ENCODE data around the gene SDHC.

DNA sequence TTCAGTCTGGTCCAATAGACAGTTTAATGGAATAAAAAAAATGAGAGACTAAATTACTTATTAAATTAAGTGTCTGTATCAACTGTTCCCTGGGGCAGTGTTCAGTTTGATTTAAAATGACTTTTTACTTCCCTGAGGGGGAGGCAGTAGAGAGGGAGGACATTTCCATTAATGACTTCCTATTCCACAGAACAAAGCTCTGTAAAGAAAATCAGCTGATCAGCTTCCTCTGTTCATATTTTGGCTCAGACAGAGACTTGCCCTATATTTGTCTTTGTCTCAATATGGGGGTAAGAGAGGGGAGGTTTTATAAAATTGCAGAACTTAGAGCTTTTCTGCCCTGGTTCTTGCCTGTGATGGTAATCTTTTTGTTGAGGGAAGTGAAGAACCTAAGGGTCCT lies 45.1 kb downstream of the SDHC start:
- TF ChIP-seq MAX (IDR thresholded peaks at IDR 0.05) = no peak
- TF ChIP-seq CTCF (IDR thresholded peaks at IDR 0.05) = no peak
- TF ChIP-seq SMC3 (IDR thresholded peaks at IDR 0.05) = no peak
- no peak for TF ChIP-seq EHMT2 (IDR thresholded peaks at IDR 0.05; ENCODE audit: low read depth)
- no peak for TF ChIP-seq EP300 (IDR thresholded peaks at IDR 0.05)
- TF ChIP-seq HMGXB4 (CRISPR knock-in tag; IDR thresholded peaks at IDR 0.05; ENCODE audit: borderline replicate concordance) = no peak
- no peak for TF ChIP-seq CHD2 (IDR thresholded peaks at IDR 0.05; ENCODE audit: low read length, partially characterized antibody)
- no peak for TF ChIP-seq REST (IDR thresholded peaks at IDR 0.05)
- TF ChIP-seq JUNB (IDR thresholded peaks at IDR 0.05) = no peak
- no peak for TF ChIP-seq NR3C1 (IDR thresholded peaks at IDR 0.05)
- no peak for TF ChIP-seq POLR2AphosphoS2 (conservative IDR thresholded peaks at IDR 0.05; ENCODE audit: low read length)
- TF ChIP-seq MYC (IDR thresholded peaks at IDR 0.05; ENCODE audit: borderline replicate concordance, low read length) = no peak
- no peak for TF ChIP-seq PHF8 (IDR thresholded peaks at IDR 0.05; ENCODE audit: borderline replicate concordance, low read depth)

All from A549 (cell line).